ENCODE data around the gene EVA1C. TPM values are rescaled to one million over a fixed set of nuclear protein-coding genes. Genes with fewer than 3 reads are reported as not detected.
A peak's percentile ranks its signal among the peaks of the same experiment; 100 is the strongest.

Gene EVA1C
- polyA plus RNA-seq, 1 experiment, result 5.7 TPM

GRCh38 chr21:32413697-32414578 lies 1.4 kb downstream of the EVA1C start:
- Histone ChIP-seq H3K27me3 (ENCODE audit: control insufficient read depth, insufficient read depth, low read length) (no peaks in the 10 kb centered on the region), H3K9me3 (ENCODE audit: control insufficient read depth, insufficient read depth, low read length) (no peaks in the 10 kb centered on the region; the same call in 1 of the 2 replicates), H3K4me3 (ENCODE audit: low read depth, low read length) (peak overlapping the region; percentile 23), H3K27ac (ENCODE audit: low read depth, low read length) (no peak overlapping the region)
- TF ChIP-seq, protein P1, sequence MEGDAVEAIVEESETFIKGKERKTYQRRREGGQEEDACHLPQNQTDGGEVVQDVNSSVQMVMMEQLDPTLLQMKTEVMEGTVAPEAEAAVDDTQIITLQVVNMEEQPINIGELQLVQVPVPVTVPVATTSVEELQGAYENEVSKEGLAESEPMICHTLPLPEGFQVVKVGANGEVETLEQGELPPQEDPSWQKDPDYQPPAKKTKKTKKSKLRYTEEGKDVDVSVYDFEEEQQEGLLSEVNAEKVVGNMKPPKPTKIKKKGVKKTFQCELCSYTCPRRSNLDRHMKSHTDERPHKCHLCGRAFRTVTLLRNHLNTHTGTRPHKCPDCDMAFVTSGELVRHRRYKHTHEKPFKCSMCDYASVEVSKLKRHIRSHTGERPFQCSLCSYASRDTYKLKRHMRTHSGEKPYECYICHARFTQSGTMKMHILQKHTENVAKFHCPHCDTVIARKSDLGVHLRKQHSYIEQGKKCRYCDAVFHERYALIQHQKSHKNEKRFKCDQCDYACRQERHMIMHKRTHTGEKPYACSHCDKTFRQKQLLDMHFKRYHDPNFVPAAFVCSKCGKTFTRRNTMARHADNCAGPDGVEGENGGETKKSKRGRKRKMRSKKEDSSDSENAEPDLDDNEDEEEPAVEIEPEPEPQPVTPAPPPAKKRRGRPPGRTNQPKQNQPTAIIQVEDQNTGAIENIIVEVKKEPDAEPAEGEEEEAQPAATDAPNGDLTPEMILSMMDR (IDR thresholded peaks at IDR 0.05; ENCODE audit: low read depth, low read length), result no peak
- CTCF ChIA-PET, result interaction anchor here (0.5 to 2.2 kb wide), 18 partner anchors 11 to 193 kb away, joined by 3 to 38 read pairs (median 4); no protein-coding TSS in a partner anchor
- DNase-seq (ENCODE audit: low read depth, low spot score), result no peak
- POLR2A ChIA-PET, result no interaction called here

DNA sequence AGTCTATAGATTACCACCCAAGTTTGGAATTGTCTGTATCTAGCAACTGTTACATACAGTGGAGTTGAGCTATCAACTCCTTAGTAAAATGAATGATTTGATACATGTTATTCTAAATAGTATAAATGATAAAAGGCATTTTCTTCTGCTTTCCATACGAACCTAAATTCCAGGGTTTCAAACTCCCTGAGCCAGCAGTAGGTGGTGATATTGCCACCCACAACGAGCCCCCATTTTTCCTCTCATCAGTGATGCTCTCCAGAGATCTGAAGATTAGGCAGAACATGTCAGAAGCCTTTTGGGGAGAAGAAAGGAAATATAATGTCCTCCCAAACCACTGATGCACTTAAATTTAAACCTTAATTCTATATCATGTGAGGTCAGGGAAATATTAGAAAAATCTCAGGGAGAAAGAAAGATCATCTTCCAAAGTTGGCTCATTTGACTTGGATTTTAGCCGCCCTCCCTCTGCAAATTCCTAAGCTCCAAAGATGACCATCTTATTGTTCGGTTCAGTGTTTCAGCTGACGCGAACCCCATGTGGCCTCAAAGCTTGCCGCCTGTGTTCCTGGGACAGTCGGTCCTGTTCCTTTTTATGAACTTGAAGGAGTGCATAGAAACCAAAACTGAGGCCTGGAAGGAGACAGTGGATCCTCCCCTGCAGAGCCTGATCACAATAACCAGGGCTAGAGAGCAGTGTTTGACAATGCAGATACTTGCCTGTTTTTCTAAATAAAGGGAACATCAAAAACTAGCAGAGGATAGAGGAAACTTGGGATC lies 2.3 kb downstream of the EVA1C start:
- Histone ChIP-seq H3K27me3 (ENCODE audit: control insufficient read depth, insufficient read depth, low read length) (no peaks in the 10 kb centered on the region), H3K27ac (ENCODE audit: low read depth, low read length) (no peak overlapping the region), H3K4me3 (ENCODE audit: low read depth, low read length) (no peak overlapping the region), H3K9me3 (ENCODE audit: control insufficient read depth, insufficient read depth, low read length) (no peaks in the 10 kb centered on the region; the same call in 1 of the 2 replicates)
- no peak for DNase-seq (ENCODE audit: low read depth, low spot score)
- ChIA-PET CTCF (interaction anchor here (0.5 to 2.2 kb wide), 18 partner anchors 11 to 193 kb away, joined by 3 to 38 read pairs (median 4); no protein-coding TSS in a partner anchor), POLR2A (no interaction called here)
- TF ChIP-seq, protein P1 (IDR thresholded peaks at IDR 0.05; ENCODE audit: low read depth, low read length), result peak; percentile 56

- POLR2A ChIA-PET, result interaction anchor here (0.5 kb wide), 1 partner anchor 22 kb away, joined by 3 read pairs; no protein-coding TSS in a partner anchor
These were observed 3.2 kb downstream of the EVA1C start for GRCh38 chr21:32415451-32416398.

GRCh38 chr21:32418146-32418545 lies 5.6 kb downstream of the EVA1C start:
- TF ChIP-seq, protein P1 (IDR thresholded peaks at IDR 0.05; ENCODE audit: low read depth, low read length), result no peak
- DNase-seq (ENCODE audit: low read depth, low spot score), result no peak
- CTCF ChIA-PET, result interaction anchor here (1.5 kb wide), 1 partner anchor 183 kb away, joined by 6 read pairs; no protein-coding TSS in a partner anchor
- POLR2A ChIA-PET, result no interaction called here
- Histone ChIP-seq H3K4me3 (ENCODE audit: low read depth, low read length) (no peak overlapping the region), H3K9me3 (ENCODE audit: control insufficient read depth, insufficient read depth, low read length) (no peaks in the 10 kb centered on the region), H3K27me3 (ENCODE audit: control insufficient read depth, insufficient read depth, low read length) (no peaks in the 10 kb centered on the region), H3K27ac (ENCODE audit: low read depth, low read length) (no peak overlapping the region)

More at GRCh38 chr21:32415451-32416398, 3.2 kb downstream of the EVA1C start:
- no peaks in the 10 kb centered on the region; the same call in 1 of the 2 replicates for H3K9me3 ChIP-seq (ENCODE audit: control insufficient read depth, insufficient read depth, low read length)
- no peak overlapping the region for H3K27ac ChIP-seq (ENCODE audit: low read depth, low read length)
- DNase-seq (ENCODE audit: low read depth, low spot score), result no peak
- no peaks in the 10 kb centered on the region for H3K27me3 ChIP-seq (ENCODE audit: control insufficient read depth, insufficient read depth, low read length)
- CTCF ChIA-PET, result interaction anchor here (0.5 to 2.2 kb wide), 10 partner anchors 10 to 185 kb away, joined by 3 to 38 read pairs (median 6); no protein-coding TSS in a partner anchor
- H3K4me3 ChIP-seq (ENCODE audit: low read depth, low read length), result no peak overlapping the region
- TF ChIP-seq, protein P1 (IDR thresholded peaks at IDR 0.05; ENCODE audit: low read depth, low read length), result no peak
